ENCODE data around the gene CEP43. TPM values are rescaled to one million over a fixed set of nuclear protein-coding genes. Genes with fewer than 3 reads are reported as not detected.
"Not testable (repeated sequence)": the region's sequence is repeated elsewhere in the genome, so short reads cannot be mapped to it uniquely, and the experiment has no call there.

CEP43 gene
- total RNA-seq, 1 experiment from 2014 or later = 19.7 TPM

- H3K79me2 ChIP-seq (ENCODE audit: low read depth); BruUV-seq (replicated peaks); POLR2A ChIA-PET (ENCODE audit: unreplicated experiment); H3K27ac ChIP-seq; H3K27me3 ChIP-seq (ENCODE audit: insufficient read depth, low read depth); H3K4me1 ChIP-seq (replicated peaks; ENCODE audit: insufficient read depth); H2AFZ ChIP-seq; H3K36me3 ChIP-seq (ENCODE audit: low read depth); H4K20me1 ChIP-seq (ENCODE audit: insufficient read depth); H3F3A ChIP-seq (ENCODE audit: insufficient read depth, low read depth); H3K9me3 ChIP-seq (ENCODE audit: insufficient read depth, low read depth); H3K4me3 ChIP-seq; H3K9me2 ChIP-seq (ENCODE audit: insufficient read depth): not testable (repeated sequence)
- H3K4me2 ChIP-seq = peak overlapping the region; percentile 15; the same call in 1 of the 2 replicates
- intact Hi-C loops (cut with micrococcal nuclease; ENCODE audit: unreplicated experiment) = loop anchor here (1.0 kb wide), 1 partner anchor 165 kb away; no protein-coding TSS in a partner anchor
- CTCF ChIA-PET = interaction anchor here (0.6 kb wide), 1 partner anchor 178 kb away, joined by 4 read pairs; no protein-coding TSS in a partner anchor
- TF ChIP-seq CTCF (conservative IDR thresholded peaks at IDR 0.05) = peak; percentile 77
- DNase-seq = peak; percentile 38 to 57
Observed at GRCh38 chr6:166950892-166951669, 48.1 kb upstream of the CEP43 start.

- H3K4me2 ChIP-seq = no peak overlapping the region
- H3K27me3 ChIP-seq (ENCODE audit: insufficient read depth, low read depth) = no peaks in the 10 kb centered on the region
- no peaks in the 10 kb centered on the region for H3F3A ChIP-seq (ENCODE audit: insufficient read depth, low read depth)
- no peaks in the 10 kb centered on the region for H3K79me2 ChIP-seq (ENCODE audit: low read depth)
- H3K9me3 ChIP-seq (ENCODE audit: insufficient read depth, low read depth) = no peaks in the 10 kb centered on the region
- H2AFZ ChIP-seq = no peak overlapping the region
- no peaks in the 10 kb centered on the region for H4K20me1 ChIP-seq (ENCODE audit: insufficient read depth)
- no peak overlapping the region for H3K27ac ChIP-seq
- intact Hi-C loops (cut with micrococcal nuclease; ENCODE audit: unreplicated experiment) = loop anchor here (1.0 kb wide), 1 partner anchor 165 kb away; no protein-coding TSS in a partner anchor
- H3K36me3 ChIP-seq (ENCODE audit: low read depth) = no peaks in the 10 kb centered on the region
- H3K9me2 ChIP-seq (ENCODE audit: insufficient read depth) = no peaks in the 10 kb centered on the region
- H3K4me1 ChIP-seq (replicated peaks; ENCODE audit: insufficient read depth) = 0 out of 2 replicates have a peak, but pooled peaks cover 8% of the 10 kb centered on the region
- no peak for DNase-seq
- TF ChIP-seq EZH2 (IDR thresholded peaks at IDR 0.05; ENCODE audit: low read depth) (no peak), CTCF (conservative IDR thresholded peaks at IDR 0.05) (peak; percentile 12; the same call in 1 of the 2 replicates)
- CTCF ChIA-PET = no interaction called here
- POLR2A ChIA-PET (ENCODE audit: unreplicated experiment) = no interaction called here
- BruUV-seq (replicated peaks) = no TSS peak
- no peak overlapping the region for H3K4me3 ChIP-seq
Observed at GRCh38 chr6:166951670-166952060, 47.5 kb upstream of the CEP43 start.

GRCh38 chr6:166952121-166952520 lies 47.1 kb upstream of the CEP43 start:
- Histone ChIP-seq H3K27me3 (ENCODE audit: insufficient read depth, low read depth) (no peaks in the 10 kb centered on the region), H3K4me3 (no peak overlapping the region), H3K4me1 (replicated peaks; ENCODE audit: insufficient read depth) (0 out of 2 replicates have a peak, but pooled peaks cover 8% of the 10 kb centered on the region), H3K36me3 (ENCODE audit: low read depth) (no peaks in the 10 kb centered on the region), H3K9me2 (ENCODE audit: insufficient read depth) (no peaks in the 10 kb centered on the region), H3K4me2 (no peak overlapping the region), H3K9me3 (ENCODE audit: insufficient read depth, low read depth) (no peaks in the 10 kb centered on the region), H2AFZ (no peak overlapping the region), H4K20me1 (ENCODE audit: insufficient read depth) (no peaks in the 10 kb centered on the region), H3K27ac (no peak overlapping the region), H3F3A (ENCODE audit: insufficient read depth, low read depth) (no peaks in the 10 kb centered on the region), H3K79me2 (ENCODE audit: low read depth) (no peaks in the 10 kb centered on the region)
- no TSS peak for BruUV-seq (replicated peaks)
- ChIA-PET CTCF (no interaction called here), POLR2A (ENCODE audit: unreplicated experiment) (no interaction called here)
- TF ChIP-seq CTCF (conservative IDR thresholded peaks at IDR 0.05) (no peak), EZH2 (IDR thresholded peaks at IDR 0.05; ENCODE audit: low read depth) (no peak)
- DNase-seq = no peak
- intact Hi-C loops (cut with micrococcal nuclease; ENCODE audit: unreplicated experiment) = no loop called here
